ENCODE data around the gene ATP11A.

ATP11A gene

DNA sequence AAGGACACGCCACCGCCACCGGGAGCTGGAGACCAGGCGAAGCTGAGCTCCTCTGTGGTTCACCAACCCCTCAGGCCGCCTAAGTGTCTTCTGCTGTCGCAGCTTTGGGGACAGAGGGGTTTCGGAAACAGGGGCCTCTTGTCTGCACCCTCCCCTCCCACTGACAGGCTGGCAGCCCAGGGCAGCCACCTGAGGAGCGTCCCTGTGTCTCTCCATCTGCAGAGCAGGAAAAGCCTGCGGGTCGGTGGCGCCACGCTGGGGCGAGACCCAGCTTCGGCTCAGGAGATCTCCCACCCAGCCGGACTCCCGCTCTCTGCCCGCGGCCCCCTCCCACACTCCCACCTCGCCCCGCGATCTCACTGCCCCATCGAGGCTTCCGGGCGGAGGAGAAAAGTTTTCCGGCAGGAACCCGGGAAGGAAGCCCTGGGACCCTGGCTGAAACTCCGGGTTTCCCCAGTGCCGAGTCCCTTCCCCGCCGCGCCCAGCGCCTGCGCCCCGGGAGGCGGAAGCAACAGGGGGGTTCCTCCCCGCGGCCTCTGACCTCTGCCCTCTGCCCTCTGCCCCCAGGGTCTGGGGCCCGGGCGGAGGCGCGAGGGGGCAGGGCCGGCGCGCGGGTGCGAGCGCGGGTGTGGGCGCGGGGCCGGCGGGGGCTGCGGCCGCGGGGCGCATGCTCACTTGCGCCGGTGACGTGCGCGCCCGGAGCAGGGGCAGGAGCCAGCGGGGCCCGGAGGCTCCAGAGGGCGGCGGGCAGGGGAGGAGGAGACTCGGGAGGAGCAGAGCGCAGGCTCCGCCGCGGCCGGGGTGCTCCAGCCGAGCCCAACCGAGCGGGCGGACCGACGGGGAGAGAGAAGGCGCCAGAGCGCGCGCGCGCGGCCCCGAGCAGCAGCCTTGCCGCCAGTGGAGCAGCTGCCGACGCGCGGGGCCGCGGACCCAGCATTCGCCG is at the start of gene ATP11A:
Gene ATP11A (plus strand): TSS at position 736 of the 943 bp plus-strand sequence. CDS start 379 bp downstream, outside the sequence.
- H3K27me3 Mint-ChIP-seq = no peaks in the 10 kb centered on the region
- peaks cover 47% of the 10 kb centered on the region for H3K4me1 Mint-ChIP-seq
- no peaks in the 10 kb centered on the region for H3K9me3 Mint-ChIP-seq
- no peaks in the 10 kb centered on the region for H3K36me3 Mint-ChIP-seq
- H3K27ac Mint-ChIP-seq = peak within 1 kb of the TSS; percentile 93
- peak within 1 kb of the TSS; percentile 91 for H3K4me3 Mint-ChIP-seq

DNA sequence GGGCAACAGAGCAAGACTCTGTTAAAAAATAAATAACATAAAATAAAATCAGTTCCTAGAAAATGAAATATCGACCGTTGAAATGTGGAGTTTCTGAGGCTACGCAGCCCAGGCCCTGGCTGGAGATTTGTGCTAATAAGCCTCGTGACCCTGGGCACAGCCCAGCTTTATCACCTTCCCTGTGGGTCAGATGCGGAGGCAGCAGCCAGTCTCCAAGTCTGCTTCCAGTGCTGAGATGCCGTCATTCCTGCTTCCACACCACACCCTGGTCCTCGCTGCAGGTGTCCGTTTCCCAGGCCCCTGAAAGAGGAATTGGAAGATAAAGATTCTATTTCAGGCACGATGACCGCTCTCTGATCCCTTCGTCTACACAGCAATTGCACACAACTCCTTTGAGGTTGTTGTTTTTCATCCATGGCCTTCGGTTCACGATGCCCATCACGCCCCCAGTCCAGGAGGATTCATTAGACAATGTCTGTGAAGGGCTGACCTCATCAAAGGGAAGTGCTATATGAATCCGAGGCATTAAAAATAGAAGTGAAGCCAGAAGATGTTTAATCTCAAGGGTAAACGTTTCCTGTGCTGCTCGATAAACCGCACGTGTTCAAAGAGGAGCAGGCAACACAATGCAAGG is 48.3 kb upstream of the ATP11A start:
- Mint-ChIP-seq H3K27me3 (peaks cover 9% of the 10 kb centered on the region), H3K4me3 (no peak overlapping the region), H3K4me1 (peaks cover 7% of the 10 kb centered on the region), H3K27ac (no peak overlapping the region), H3K9me3 (no peaks in the 10 kb centered on the region), H3K36me3 (no peaks in the 10 kb centered on the region)

DNA sequence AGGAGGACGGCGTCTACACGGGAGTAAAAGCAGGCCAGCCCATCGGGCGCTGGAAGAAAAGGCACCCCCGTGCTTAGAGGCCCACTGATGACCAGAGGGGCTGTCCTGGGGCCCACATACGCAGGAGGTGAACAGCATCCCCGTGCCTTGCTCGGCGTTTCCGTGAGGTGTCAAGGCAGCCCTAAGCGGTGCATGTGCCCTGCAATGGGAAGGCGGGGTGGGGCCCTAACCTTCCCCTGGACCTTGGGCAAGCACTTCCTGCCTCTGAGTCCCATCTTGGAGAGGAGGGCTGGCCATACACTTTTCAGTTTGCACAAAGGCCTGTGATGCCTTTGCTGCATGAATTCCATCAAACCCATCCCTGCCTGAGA is 47.8 kb upstream of the ATP11A start:
- Mint-ChIP-seq H3K4me1 (peaks cover 7% of the 10 kb centered on the region), H3K36me3 (no peaks in the 10 kb centered on the region), H3K4me3 (no peak overlapping the region), H3K27me3 (peaks cover 9% of the 10 kb centered on the region), H3K9me3 (no peaks in the 10 kb centered on the region), H3K27ac (no peak overlapping the region)

DNA sequence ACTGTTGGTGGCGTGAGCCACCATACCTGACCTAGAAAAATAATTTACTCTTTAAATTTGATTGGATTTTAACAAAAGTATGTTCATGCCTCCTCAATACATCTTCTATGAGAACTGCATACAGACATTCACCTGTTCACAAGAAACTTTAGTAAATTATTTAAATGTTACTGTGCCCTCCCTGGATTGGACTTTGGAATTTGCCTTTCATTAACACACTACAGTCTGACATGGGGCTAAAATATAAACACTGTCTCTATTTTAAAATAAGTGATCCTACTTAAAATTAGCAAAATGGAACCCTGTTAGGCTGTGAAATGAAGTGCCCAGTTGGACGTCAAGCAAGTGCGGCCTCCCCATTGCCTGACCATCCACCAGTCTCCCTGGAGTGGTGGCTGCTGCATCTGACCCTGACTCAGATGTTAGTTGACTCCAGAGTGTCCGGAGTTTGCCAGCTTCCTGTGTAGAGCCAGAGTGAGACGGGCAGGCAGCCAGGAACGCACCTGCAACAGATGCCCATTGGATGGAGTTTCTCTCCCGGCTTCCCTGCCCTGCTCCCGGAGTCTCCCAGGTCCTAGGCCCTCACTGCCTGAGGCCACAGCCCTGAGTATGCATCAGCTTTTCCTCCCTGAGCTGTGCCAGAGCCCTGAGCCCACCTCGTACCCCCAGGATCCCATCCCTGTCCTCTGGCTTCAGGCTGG is 45.9 kb upstream of the ATP11A start:
- no peaks in the 10 kb centered on the region for H3K9me3 Mint-ChIP-seq
- H3K36me3 Mint-ChIP-seq = no peaks in the 10 kb centered on the region
- H3K27me3 Mint-ChIP-seq = peaks cover 5% of the 10 kb centered on the region
- H3K4me1 Mint-ChIP-seq = peaks cover 7% of the 10 kb centered on the region
- no peak overlapping the region for H3K27ac Mint-ChIP-seq
- H3K4me3 Mint-ChIP-seq = no peak overlapping the region

DNA sequence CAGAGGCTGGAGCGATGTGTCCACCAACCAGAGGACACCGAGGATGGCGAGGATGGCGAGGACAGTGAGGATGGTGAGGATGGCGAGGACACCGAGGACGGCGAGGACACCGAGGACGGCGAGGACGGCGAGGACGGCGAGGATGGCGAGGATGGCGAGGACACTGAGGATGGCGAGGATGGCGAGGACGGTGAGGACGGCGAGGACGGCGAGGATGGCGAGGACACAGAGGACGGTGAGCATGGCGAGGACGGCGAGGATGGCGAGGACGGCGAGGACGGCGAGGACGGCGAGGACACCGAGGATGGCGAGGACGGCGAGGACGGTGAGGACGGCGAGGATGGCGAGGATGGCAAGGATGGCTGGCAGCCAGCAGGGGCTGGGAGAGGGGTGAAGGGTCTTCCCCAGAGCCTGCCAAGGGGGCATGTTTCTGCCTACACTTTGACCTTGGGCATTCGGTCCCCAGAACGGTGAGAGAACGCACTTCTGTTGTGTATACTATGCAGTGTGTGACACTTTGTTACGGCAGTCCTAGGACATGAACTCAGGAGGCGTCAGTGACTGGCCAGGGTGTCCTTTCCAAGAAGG is 44.4 kb upstream of the ATP11A start:
- H3K4me1 Mint-ChIP-seq = peaks cover 3% of the 10 kb centered on the region
- no peak overlapping the region for H3K27ac Mint-ChIP-seq
- H3K9me3 Mint-ChIP-seq = no peaks in the 10 kb centered on the region
- H3K36me3 Mint-ChIP-seq = no peaks in the 10 kb centered on the region
- no peak overlapping the region for H3K4me3 Mint-ChIP-seq
- H3K27me3 Mint-ChIP-seq = no peaks in the 10 kb centered on the region

DNA sequence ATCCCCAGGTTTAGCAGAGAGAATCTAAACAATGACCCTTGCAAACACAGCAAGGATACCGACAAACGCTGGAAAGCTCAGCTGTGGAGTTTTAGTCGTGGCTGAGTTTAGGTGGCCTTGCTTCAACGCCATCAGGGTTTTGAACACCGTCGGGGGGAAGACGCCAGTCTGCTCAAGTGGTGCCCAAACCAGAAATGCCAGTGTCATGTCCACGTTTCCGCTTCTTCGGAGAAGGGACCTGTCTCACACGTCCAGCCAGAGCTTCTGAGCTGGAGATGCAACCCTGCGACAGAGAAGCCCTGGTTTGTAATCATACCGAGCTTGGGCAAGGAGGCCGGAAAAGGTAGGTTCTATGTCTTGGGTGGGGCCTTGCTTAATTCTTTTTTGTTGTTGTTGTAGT is 42.6 kb upstream of the ATP11A start:
- Mint-ChIP-seq H3K9me3 (no peaks in the 10 kb centered on the region), H3K27ac (no peak overlapping the region), H3K27me3 (no peaks in the 10 kb centered on the region), H3K4me1 (no peaks in the 10 kb centered on the region), H3K4me3 (no peak overlapping the region), H3K36me3 (no peaks in the 10 kb centered on the region)

DNA sequence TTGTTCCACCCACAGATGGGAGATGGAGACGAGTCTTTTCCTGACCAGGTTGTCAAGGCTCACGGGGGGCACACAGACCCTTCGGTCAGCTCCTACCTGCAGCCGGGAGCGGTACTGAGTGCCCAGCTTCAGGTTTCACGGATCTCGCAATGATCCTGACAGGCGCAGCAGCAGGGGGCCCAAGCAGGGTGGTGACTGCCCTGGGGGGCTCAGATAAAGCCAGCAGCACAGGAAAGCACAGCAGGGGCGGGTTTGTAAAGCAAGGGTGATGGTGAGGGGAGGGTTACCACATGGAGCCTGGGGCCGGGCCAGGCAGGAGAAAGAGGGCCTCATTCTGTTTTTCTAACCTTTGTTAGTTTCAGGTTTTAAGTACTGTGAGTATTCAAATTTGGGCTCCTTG is 41.7 kb upstream of the ATP11A start:
- H3K27ac Mint-ChIP-seq = no peak overlapping the region
- H3K36me3 Mint-ChIP-seq = no peaks in the 10 kb centered on the region
- H3K27me3 Mint-ChIP-seq = no peaks in the 10 kb centered on the region
- H3K4me3 Mint-ChIP-seq = no peak overlapping the region
- H3K4me1 Mint-ChIP-seq = no peaks in the 10 kb centered on the region
- no peaks in the 10 kb centered on the region for H3K9me3 Mint-ChIP-seq

DNA sequence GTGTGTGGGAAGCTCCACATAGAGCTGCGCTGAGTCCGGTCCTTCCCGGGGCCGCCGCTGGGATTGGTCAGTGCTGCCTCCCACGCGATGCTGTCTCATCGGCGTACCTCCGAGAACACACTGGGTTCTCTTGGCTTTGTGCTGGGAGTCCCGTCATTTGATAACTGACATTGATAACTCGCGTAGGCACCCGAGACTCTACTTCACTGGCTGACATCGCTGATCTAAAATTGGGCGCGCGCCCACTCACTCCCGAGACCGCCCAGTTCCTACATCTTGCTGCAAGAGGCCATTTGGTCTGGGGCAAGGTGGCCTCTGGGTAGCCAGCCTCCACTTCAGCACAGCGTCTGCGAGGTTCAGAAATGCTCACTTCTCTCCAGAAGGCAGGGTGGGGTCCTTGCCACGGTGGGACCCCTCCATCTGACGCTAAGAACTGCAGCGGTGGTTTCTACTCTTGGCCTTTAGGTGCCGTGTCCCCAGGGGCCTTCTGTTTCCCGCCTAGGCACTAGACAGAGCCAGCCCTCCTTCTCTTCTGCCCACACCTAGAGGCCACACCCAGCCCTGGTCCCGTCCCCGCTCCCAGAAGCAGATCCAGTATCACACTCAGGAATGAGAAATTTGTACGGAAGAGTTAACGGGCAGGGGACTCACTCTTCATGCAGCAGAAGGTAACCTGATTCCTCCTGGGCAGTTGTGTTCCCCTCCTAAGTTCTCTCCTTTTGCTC is 40.7 kb upstream of the ATP11A start:
- H3K27ac Mint-ChIP-seq = no peak overlapping the region
- no peaks in the 10 kb centered on the region for H3K36me3 Mint-ChIP-seq
- H3K4me1 Mint-ChIP-seq = no peaks in the 10 kb centered on the region
- no peaks in the 10 kb centered on the region for H3K27me3 Mint-ChIP-seq
- H3K9me3 Mint-ChIP-seq = no peaks in the 10 kb centered on the region
- no peak overlapping the region for H3K4me3 Mint-ChIP-seq

DNA sequence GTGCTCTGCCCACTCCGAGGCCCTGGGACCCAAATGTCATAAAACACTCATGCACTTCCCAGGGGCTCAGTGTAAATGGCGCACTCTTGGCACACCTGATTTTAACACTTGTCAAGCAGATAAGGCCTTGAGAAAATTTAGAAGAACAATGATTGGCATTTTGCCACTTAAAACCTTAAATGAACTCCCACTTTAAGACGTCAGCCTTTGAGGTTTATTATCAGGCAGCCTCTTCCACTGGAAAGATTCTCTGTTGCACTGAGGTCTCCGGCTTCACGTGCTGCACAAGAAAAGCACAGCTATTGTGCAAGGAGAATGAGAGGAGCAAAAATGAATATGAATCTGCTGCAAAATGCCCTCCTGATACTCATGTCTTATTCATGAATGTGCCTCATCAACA is 38.5 kb upstream of the ATP11A start:
- H3K9me3 Mint-ChIP-seq = no peaks in the 10 kb centered on the region
- H3K27me3 Mint-ChIP-seq = no peaks in the 10 kb centered on the region
- H3K36me3 Mint-ChIP-seq = no peaks in the 10 kb centered on the region
- H3K27ac Mint-ChIP-seq = no peak overlapping the region
- H3K4me1 Mint-ChIP-seq = no peaks in the 10 kb centered on the region
- H3K4me3 Mint-ChIP-seq = no peak overlapping the region

DNA sequence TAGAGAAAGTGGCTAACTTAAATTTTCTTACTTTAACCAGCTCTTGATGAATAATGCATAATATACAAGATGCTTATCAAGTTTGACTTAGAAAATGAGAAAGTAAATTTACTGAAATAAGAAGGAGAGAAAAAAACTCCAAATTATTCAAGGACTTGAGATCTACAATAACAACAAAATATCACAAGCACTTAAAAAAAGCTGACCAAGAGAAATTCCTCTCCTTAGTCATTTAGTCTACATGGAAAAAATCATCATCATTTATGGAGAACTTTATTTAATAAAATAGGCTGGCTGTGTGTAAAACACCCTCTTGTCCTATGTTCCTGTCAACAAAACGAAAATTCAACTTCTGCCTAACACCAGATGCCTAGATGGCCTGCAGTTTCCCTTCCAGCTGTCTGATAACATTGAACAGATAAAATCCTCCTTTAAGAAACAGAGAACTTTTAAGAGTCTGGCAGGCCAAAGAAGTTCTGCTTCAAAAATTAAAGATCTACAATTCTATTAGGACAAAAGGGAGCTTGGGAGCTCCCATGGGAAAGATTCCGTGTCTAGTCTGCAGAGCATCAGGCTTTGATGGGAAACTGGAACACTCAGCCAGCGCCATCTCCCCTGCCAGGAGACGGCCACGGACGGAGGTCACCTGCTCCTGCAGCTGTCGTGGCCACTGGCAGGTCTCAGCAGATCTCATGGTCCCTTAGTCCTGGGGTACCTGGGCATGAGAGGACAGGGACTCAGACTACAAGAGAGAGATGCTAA is 37.9 kb upstream of the ATP11A start:
- no peak overlapping the region for H3K27ac Mint-ChIP-seq
- no peaks in the 10 kb centered on the region for H3K36me3 Mint-ChIP-seq
- H3K27me3 Mint-ChIP-seq = no peaks in the 10 kb centered on the region
- no peaks in the 10 kb centered on the region for H3K9me3 Mint-ChIP-seq
- no peak overlapping the region for H3K4me3 Mint-ChIP-seq
- H3K4me1 Mint-ChIP-seq = no peaks in the 10 kb centered on the region

DNA sequence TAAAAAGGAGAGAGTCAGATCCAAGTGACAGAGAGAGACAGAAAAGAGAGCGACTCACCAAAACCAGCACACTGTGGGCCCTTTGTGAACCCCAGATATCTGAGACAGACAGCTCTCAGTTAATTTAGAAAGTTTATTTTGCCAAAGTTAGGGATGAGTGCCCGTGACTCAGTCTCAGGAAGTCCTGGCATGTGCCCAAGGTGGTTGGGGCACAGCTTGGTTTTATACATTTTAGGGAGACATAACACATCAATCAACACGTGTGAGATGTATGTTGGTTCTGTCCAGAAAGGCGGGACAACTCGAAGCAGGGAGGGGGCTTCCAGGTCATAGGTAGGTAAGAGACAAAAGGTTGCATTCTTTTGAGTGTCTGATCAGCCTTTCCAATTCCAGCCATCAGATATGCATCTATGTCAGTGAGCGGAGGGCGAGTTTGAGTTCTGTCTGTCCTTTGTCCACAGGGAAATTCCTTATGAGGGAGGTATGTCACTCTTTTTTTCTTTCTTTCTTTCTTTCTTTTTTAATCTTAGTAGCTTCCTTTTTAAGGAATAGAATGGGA is 37.2 kb upstream of the ATP11A start:
- Mint-ChIP-seq H3K9me3 (no peaks in the 10 kb centered on the region), H3K36me3 (no peaks in the 10 kb centered on the region), H3K4me1 (no peaks in the 10 kb centered on the region), H3K27me3 (no peaks in the 10 kb centered on the region), H3K4me3 (no peak overlapping the region), H3K27ac (no peak overlapping the region)

DNA sequence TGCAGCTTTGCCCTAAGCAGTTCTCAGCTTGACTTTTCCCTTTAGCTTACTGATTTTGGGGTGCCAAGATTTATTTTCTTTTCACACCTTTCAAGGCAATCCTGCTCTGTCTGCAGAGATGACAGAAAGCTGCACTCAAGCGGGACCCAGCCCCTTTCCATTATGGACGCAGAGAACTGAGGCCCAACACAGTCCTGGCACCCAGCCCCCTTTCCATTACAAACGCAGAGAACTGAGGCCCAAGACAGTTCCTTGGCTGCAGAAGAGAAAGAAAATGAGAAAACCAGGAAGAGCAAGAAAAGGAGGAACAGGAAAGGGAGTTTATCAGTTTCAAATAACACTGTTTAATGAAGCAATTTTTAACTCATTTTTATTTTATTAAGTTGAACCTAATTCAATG is 36.8 kb upstream of the ATP11A start:
- Mint-ChIP-seq H3K36me3 (no peaks in the 10 kb centered on the region), H3K4me3 (no peak overlapping the region), H3K9me3 (no peaks in the 10 kb centered on the region), H3K27me3 (no peaks in the 10 kb centered on the region), H3K27ac (no peak overlapping the region), H3K4me1 (no peaks in the 10 kb centered on the region)

DNA sequence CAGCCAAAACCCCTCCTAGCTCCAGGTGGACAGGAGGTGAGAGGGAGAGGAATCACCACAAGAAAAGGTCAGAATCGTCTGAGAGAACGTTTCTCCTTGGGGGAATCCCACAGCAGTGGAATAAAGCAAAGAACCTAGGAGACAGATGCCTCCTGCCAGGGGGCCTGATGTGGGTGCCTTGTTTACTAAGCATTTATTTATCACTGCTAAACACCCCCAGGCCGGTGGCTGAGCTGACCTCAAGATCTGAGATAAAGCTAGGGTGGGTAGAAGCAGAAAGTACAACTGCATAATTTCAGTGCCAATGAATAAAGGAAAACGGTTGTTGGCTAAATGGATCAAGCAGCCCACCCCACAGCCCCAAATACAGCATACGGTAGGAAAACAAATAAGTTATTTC is 33.9 kb upstream of the ATP11A start:
- Mint-ChIP-seq H3K4me3 (no peak overlapping the region), H3K9me3 (no peaks in the 10 kb centered on the region), H3K4me1 (no peaks in the 10 kb centered on the region), H3K36me3 (no peaks in the 10 kb centered on the region), H3K27ac (no peak overlapping the region), H3K27me3 (no peaks in the 10 kb centered on the region)

DNA sequence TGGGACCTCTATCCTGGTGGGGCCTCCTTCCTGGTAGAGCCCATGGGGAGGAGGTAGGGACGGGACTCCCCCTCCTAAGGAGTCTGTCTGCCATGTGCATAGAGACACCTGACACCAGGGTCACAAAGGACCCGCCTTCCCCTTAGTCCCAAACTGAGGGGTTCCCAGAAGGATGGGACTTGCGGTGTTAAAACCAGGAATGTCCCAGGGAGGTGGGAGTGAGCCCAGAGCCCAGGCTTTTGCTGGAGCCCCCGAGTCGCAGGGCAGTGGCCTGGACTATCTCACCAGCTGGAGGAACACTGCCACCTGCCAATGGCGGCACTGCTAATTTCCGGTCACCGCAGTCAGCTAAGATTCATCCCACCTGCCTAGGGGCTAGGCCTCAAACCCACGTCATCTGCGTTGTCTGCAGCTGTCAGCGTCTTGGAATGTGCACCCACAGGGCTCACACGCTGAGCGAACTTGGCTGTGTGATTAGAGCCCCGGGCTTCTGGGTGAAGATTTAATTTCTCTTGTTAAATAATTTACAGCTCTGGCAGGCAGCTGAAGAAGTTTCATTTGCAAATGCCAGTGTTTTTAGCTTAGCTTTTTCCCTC is 31.9 kb upstream of the ATP11A start:
- Mint-ChIP-seq H3K27ac (no peak overlapping the region), H3K36me3 (no peaks in the 10 kb centered on the region), H3K4me3 (no peak overlapping the region), H3K27me3 (peaks cover 1% of the 10 kb centered on the region), H3K9me3 (no peaks in the 10 kb centered on the region), H3K4me1 (no peaks in the 10 kb centered on the region)
